ENCODE measurements around the gene CLNK.

DNA sequence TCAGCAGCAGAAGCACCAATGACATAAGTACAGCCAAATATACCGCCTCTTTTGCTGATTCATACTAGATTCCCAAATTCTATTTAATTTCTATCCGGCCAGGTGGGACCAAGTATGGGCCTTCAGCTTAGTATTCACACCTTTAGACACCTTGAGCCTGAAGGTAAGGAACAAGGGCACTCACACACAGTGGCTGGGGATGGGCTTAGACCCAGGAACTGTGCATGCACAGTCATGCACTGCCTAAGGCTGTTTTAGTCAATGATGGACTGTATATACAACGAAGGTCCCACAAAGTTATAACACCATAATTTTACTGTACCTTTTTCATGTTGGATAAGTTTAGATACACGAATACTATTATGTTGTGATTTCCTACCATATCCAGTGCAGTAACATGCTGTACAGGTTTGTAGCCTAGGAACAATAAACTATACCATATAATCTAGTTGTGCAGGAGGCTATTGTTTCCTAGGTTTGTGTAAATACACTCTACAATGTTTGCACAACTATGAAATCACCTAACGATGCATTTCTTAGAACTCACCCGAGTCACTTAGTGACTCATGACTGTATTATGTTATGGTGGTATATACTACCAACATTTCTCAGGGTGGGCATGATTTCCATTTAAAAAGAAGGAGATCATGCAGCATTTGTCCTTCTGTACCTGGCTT is 9.7 kb upstream of the CLNK start:
- TF ChIP-seq ZNF274 (IDR thresholded peaks at IDR 0.05; ENCODE audit: low read depth, low read length) (no peak), SUZ12 (IDR thresholded peaks at IDR 0.05; ENCODE audit: extremely low read depth, insufficient read depth, insufficient read length) (no peak), YY1 (IDR thresholded peaks at IDR 0.05; ENCODE audit: insufficient read depth, insufficient read length) (no peak)
